Measurements from ENCODE around the gene SNX21.

DNA sequence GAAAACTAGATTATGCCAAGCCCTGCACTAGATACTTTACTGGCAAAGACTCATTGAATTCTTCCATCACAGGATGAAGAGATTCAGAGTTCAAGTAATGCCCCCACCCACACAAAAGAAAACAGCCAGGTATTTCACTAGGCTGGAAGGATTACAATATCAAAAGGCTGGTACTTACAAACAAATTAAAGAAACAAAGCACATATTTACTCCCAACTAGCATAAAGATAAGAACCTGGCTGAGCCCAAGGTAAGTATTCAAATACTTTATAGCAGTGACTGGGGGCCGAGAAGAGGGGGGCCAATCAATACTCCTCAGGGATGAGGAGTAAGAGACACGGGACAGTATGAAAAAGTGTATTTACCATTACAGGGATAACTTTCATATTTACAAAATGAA, 19.9 kb downstream of the SNX21 start:
- TF ChIP-seq, protein P1, sequence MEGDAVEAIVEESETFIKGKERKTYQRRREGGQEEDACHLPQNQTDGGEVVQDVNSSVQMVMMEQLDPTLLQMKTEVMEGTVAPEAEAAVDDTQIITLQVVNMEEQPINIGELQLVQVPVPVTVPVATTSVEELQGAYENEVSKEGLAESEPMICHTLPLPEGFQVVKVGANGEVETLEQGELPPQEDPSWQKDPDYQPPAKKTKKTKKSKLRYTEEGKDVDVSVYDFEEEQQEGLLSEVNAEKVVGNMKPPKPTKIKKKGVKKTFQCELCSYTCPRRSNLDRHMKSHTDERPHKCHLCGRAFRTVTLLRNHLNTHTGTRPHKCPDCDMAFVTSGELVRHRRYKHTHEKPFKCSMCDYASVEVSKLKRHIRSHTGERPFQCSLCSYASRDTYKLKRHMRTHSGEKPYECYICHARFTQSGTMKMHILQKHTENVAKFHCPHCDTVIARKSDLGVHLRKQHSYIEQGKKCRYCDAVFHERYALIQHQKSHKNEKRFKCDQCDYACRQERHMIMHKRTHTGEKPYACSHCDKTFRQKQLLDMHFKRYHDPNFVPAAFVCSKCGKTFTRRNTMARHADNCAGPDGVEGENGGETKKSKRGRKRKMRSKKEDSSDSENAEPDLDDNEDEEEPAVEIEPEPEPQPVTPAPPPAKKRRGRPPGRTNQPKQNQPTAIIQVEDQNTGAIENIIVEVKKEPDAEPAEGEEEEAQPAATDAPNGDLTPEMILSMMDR (IDR thresholded peaks at IDR 0.05; ENCODE audit: borderline replicate concordance, extremely low read depth, low read length, poor library complexity, severe bottlenecking), result no peak
- TF ChIP-seq EZH2 (IDR thresholded peaks at IDR 0.05; ENCODE audit: borderline replicate concordance, low read depth, low read length, severe bottlenecking), result no peak
